Neural cell (in vitro differentiated cells): ENCODE results near the gene TPP1. TPM values are rescaled to one million over a fixed set of nuclear protein-coding genes. Genes with fewer than 3 reads are reported as not detected.

Experiments
- H2AFZ ChIP-seq: fragments of 200-600, 300-800 bp; sonication (generic), shearing (Covaris generic); 2 replicates; pipeline ENCODE4 v1.6.0; 2014; ENCODE audit warnings: low read depth, mild to moderate bottlenecking, antibody characterized with exemption, low read length, moderate library complexity
- H3F3A ChIP-seq: fragments of 200-600 bp; shearing (Covaris generic); 2 replicates; pipeline ENCODE4 v1.6.1; 2016; ENCODE audit warnings: mild to moderate bottlenecking, moderate library complexity, mixed read lengths, antibody characterized with exemption, low read length; ENCODE audit not compliant: insufficient read depth, poor library complexity, severe bottlenecking
- H3K27ac ChIP-seq: fragments of 200-600, 300-800 bp; sonication (generic), shearing (Covaris generic); 2 replicates; pipeline ENCODE4 v1.5.1; 2014; ENCODE audit warnings: mild to moderate bottlenecking, low read length, moderate library complexity
- H3K27me3 ChIP-seq: fragments of 300-800, 200-600 bp; sonication (generic), shearing (Covaris generic); 2 replicates; pipeline ENCODE4 v1.6.0; 2014; ENCODE audit warnings: mild to moderate bottlenecking, low read depth, low read length, moderate library complexity; ENCODE audit not compliant: insufficient read depth
- H3K36me3 ChIP-seq: fragments of 300-800, 200-600 bp; sonication (generic), shearing (Covaris generic); 2 replicates; pipeline ENCODE4 v1.5.1; 2014; ENCODE audit warnings: mild to moderate bottlenecking, antibody characterized with exemption, low read length, moderate library complexity; ENCODE audit not compliant: insufficient read depth
- H3K4me2 ChIP-seq: fragments of 300-800, 200-600 bp; sonication (generic), shearing (Covaris generic); 2 replicates; pipeline ENCODE4 v1.6.0; 2014; ENCODE audit warnings: mild to moderate bottlenecking, low read length
- H3K4me3 ChIP-seq: fragments of 300-800, 200-600 bp; sonication (generic), shearing (Covaris generic); 2 replicates; pipeline ENCODE4 v1.5.1; 2014; ENCODE audit warnings: mild to moderate bottlenecking, low read length, moderate library complexity
- H3K79me2 ChIP-seq: fragments of 200-600 bp; shearing (Covaris generic); replicated peaks from 2 replicates; pipeline ENCODE4 v1.6.0; 2014; ENCODE audit warnings: mild to moderate bottlenecking, low read length, moderate library complexity; ENCODE audit not compliant: insufficient read depth
- H3K9ac ChIP-seq: fragments of 300-800, 200-600 bp; sonication (generic), shearing (Covaris generic); 2 replicates; pipeline ENCODE4 v1.6.1; 2016; ENCODE audit warnings: mild to moderate bottlenecking, low read length, mixed read lengths
- H3K9me2 ChIP-seq: fragments of 200-600 bp; shearing (Covaris generic); 2 replicates; pipeline ENCODE4 v1.6.1; 2016; ENCODE audit warnings: mild to moderate bottlenecking, low read length, mixed read lengths; ENCODE audit not compliant: insufficient read depth
- H3K9me3 ChIP-seq: fragments of 200-600, 300-800 bp; sonication (generic), shearing (Covaris generic); 2 replicates; pipeline ENCODE4 v1.6.1; 2016; ENCODE audit warnings: mild to moderate bottlenecking, mixed run types, low read length, moderate library complexity, mixed read lengths
- H4K20me1 ChIP-seq: fragments of 200-600 bp; shearing (Covaris generic); 2 replicates; pipeline ENCODE4 v1.6.1; 2016; ENCODE audit warnings: mild to moderate bottlenecking, mixed run types; ENCODE audit not compliant: insufficient read depth
- CTCF ChIP-seq: fragments of 450-650 bp; IDR thresholded peaks from 2 replicates; pipeline ENCODE4 v1.5.1; 2014; ENCODE audit warnings: antibody characterized with exemption, mild to moderate bottlenecking, moderate library complexity; ENCODE audit not compliant: poor library complexity, severe bottlenecking
- EP300 ChIP-seq: fragments of 450-650 bp; conservative IDR thresholded peaks from 2 replicates; pipeline ENCODE4 v1.6.1; 2014; ENCODE audit warnings: antibody characterized with exemption, mild to moderate bottlenecking, moderate library complexity; ENCODE audit not compliant: poor library complexity, severe bottlenecking
- EZH2 ChIP-seq: fragments of 200-600, 300-800 bp; shearing (Covaris generic), sonication (generic); IDR thresholded peaks from 2 replicates; pipeline ENCODE4 v1.6.1; 2014; ENCODE audit warnings: antibody characterized with exemption, low read length, borderline replicate concordance, mild to moderate bottlenecking; ENCODE audit not compliant: insufficient read depth, poor library complexity, severe bottlenecking
- MXI1 ChIP-seq: fragments of 450-650 bp; conservative IDR thresholded peaks from 2 replicates; pipeline ENCODE4 v1.6.1; 2014; ENCODE audit warnings: antibody characterized with exemption, mild to moderate bottlenecking; ENCODE audit not compliant: poor library complexity, severe bottlenecking
- POLR2AphosphoS5 ChIP-seq: IDR thresholded peaks from 2 replicates; pipeline ENCODE4 v1.6.1; 2012
- RAD21 ChIP-seq: fragments of 450-650 bp; conservative IDR thresholded peaks from 2 replicates; pipeline ENCODE4 v1.6.1; 2014; ENCODE audit warnings: antibody characterized with exemption, mild to moderate bottlenecking, moderate library complexity
- REST ChIP-seq: IDR thresholded peaks from 2 replicates; pipeline ENCODE4 v1.6.1; 2012; ENCODE audit warnings: borderline replicate concordance
- SMC3 ChIP-seq: fragments of 450-650 bp; conservative IDR thresholded peaks from 2 replicates; pipeline ENCODE4 v1.6.1; 2014; ENCODE audit warnings: antibody characterized with exemption, mild to moderate bottlenecking, moderate library complexity; ENCODE audit not compliant: poor library complexity
- TAF1 ChIP-seq: IDR thresholded peaks from 2 replicates; pipeline ENCODE4 v1.6.1; 2012; ENCODE audit warnings: low read depth
- polyA plus RNA-seq: library from polyadenylated mRNA; depleted of rRNA; stranded (reverse); fragments of >200 nt; gene quantifications from 2 replicates; pipeline ENCODE4 v1.2.3, GENCODE V29; 2014

Gene TPP1
- polyA plus RNA-seq, 1 donor from 2014 or later: 3.8 TPM

DNA sequence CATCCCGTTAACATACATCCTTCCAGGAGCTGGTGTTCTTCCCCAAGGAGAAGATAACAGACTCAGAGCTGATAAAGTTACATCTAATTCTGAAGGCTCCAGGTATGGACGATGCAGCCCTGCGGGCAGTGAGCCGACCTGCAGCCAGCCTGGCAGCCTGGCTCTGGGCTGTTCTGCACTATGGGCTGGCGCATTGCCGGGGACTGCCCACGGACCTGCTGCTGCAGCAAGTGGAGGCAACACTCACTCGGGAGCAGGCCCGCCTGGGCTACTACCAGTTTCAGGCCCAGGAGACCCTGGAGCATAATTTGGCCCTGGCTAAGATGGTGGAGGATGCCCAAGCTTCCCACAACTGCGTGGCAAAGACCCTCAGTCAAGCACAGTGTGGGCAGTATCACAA is 55.6 kb downstream of the TPP1 start:
- Histone ChIP-seq H4K20me1 (no peaks in the 10 kb centered on the region), H3K9me3 (no peaks in the 10 kb centered on the region), H3K4me2 (no peak overlapping the region), H3K9ac (no peak overlapping the region), H3K36me3 (no peaks in the 10 kb centered on the region), H3K9me2 (no peaks in the 10 kb centered on the region), H3F3A (no peaks in the 10 kb centered on the region), H3K27ac (no peak overlapping the region), H3K4me3 (no peak overlapping the region), H2AFZ (no peak overlapping the region), H3K79me2 (no peaks in the 10 kb centered on the region), H3K27me3 (no peaks in the 10 kb centered on the region)
- no peak for TF ChIP-seq CTCF
- no peak for TF ChIP-seq REST
- TF ChIP-seq MXI1: no peak
- TF ChIP-seq TAF1: no peak
- no peak for TF ChIP-seq POLR2AphosphoS5

GRCh38 chr11:6563121-6563619 is 56.1 kb downstream of the TPP1 start:
- H3K27ac ChIP-seq: no peak overlapping the region
- no peaks in the 10 kb centered on the region for H3K27me3 ChIP-seq

More at GRCh38 chr11:6563121-6563619, 56.1 kb downstream of the TPP1 start:
- H4K20me1 ChIP-seq: no peaks in the 10 kb centered on the region
- no peak overlapping the region for H3K4me2 ChIP-seq
- no peaks in the 10 kb centered on the region for H3F3A ChIP-seq
- no peaks in the 10 kb centered on the region for H3K79me2 ChIP-seq
- no peaks in the 10 kb centered on the region for H3K36me3 ChIP-seq
- no peaks in the 10 kb centered on the region for H3K9me3 ChIP-seq
- TF ChIP-seq CTCF (no peak), RAD21 (no peak), MXI1 (no peak), EZH2 (no peak), POLR2AphosphoS5 (no peak), TAF1 (no peak), EP300 (no peak), SMC3 (no peak), REST (no peak)
- no peak overlapping the region for H3K9ac ChIP-seq
- no peak overlapping the region for H3K4me3 ChIP-seq
- H2AFZ ChIP-seq: no peak overlapping the region
- H3K9me2 ChIP-seq: no peaks in the 10 kb centered on the region
